ENCODE measurements around the gene MICALL1.

Gene MICALL1

GRCh38 chr22:37926358-37926757, 20.3 kb downstream of the MICALL1 start:
- H3K36me3 ChIP-seq (ENCODE audit: insufficient read depth, low read length) = peaks cover 33% of the 10 kb centered on the region
- no peak overlapping the region for H3K27ac ChIP-seq (ENCODE audit: low read length)
- H3K4me3 ChIP-seq (ENCODE audit: low read depth in 1 of 2, low read length in 2 of 2) = no peak overlapping the region
- no peaks in the 10 kb centered on the region; the same call in 1 of the 2 replicates for H4K20me1 ChIP-seq (ENCODE audit: insufficient read depth, low read length)
- no peak overlapping the region for H2AFZ ChIP-seq (ENCODE audit: low read depth, low read length)
- TF ChIP-seq CTCF (IDR thresholded peaks at IDR 0.05; ENCODE audit: borderline replicate concordance, extremely low read depth, low read length, poor library complexity, severe bottlenecking) = no peak
- no peak for TF ChIP-seq EZH2 (IDR thresholded peaks at IDR 0.05; ENCODE audit: borderline replicate concordance, low read depth, low read length, severe bottlenecking)
- H3K9me3 ChIP-seq (ENCODE audit: insufficient read depth, low read length, severe bottlenecking) = no peaks in the 10 kb centered on the region
- ATAC-seq (ENCODE audit: insufficient read depth, low read depth) = no peak
- H3K79me2 ChIP-seq (ENCODE audit: insufficient read depth, low read length) = no peaks in the 10 kb centered on the region
- no peak overlapping the region for H3K4me2 ChIP-seq (ENCODE audit: insufficient read depth, low read length)
- no peaks in the 10 kb centered on the region for H3K27me3 ChIP-seq (ENCODE audit: insufficient read depth, low read length, poor library complexity)
- no peaks in the 10 kb centered on the region for H3K4me1 ChIP-seq (ENCODE audit: insufficient read depth, low read length)
- no peak overlapping the region for H3K9ac ChIP-seq (ENCODE audit: low read depth, low read length)
- no peak for DNase-seq

- TF ChIP-seq EZH2 (IDR thresholded peaks at IDR 0.05; ENCODE audit: borderline replicate concordance, low read depth, low read length, severe bottlenecking) (no peak), CTCF (IDR thresholded peaks at IDR 0.05; ENCODE audit: borderline replicate concordance, extremely low read depth, low read length, poor library complexity, severe bottlenecking) (no peak)
- H3K4me1 ChIP-seq (ENCODE audit: insufficient read depth, low read length) = no peaks in the 10 kb centered on the region
- H2AFZ ChIP-seq (ENCODE audit: low read depth, low read length) = no peak overlapping the region
- H4K20me1 ChIP-seq (ENCODE audit: insufficient read depth, low read length) = no peaks in the 10 kb centered on the region; the same call in 1 of the 2 replicates
- H3K9ac ChIP-seq (ENCODE audit: low read depth, low read length) = no peak overlapping the region
- DNase-seq (no peak), ATAC-seq (ENCODE audit: insufficient read depth, low read depth) (no peak)
- no peaks in the 10 kb centered on the region for H3K9me3 ChIP-seq (ENCODE audit: insufficient read depth, low read length, severe bottlenecking)
- H3K4me3 ChIP-seq (ENCODE audit: low read depth in 1 of 2, low read length in 2 of 2) = no peak overlapping the region
- H3K79me2 ChIP-seq (ENCODE audit: insufficient read depth, low read length) = no peaks in the 10 kb centered on the region
- no peak overlapping the region for H3K27ac ChIP-seq (ENCODE audit: low read length)
- no peak overlapping the region for H3K4me2 ChIP-seq (ENCODE audit: insufficient read depth, low read length)
- no peaks in the 10 kb centered on the region for H3K27me3 ChIP-seq (ENCODE audit: insufficient read depth, low read length, poor library complexity)
- H3K36me3 ChIP-seq (ENCODE audit: insufficient read depth, low read length) = peaks cover 37% of the 10 kb centered on the region
Measured at GRCh38 chr22:37926771-37927636, 20.9 kb downstream of the MICALL1 start.

DNA sequence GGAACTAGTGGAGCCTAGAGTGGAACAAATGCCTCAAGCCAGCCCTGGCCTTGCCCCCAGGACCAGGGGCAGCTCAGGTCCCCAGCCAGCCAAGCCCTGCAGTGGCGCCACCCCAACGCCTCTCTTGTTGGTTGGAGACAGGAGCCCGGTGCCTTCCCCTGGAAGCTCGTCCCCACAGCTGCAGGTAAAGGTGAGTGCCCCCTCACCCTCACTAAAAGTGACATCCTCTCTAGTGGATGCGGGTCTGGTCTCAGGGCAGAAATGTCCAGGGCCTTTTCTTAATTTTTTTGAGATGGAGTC, 21.5 kb downstream of the MICALL1 start:
- no peaks in the 10 kb centered on the region for H3K27me3 ChIP-seq (ENCODE audit: insufficient read depth, low read length, poor library complexity)
- H3K9me3 ChIP-seq (ENCODE audit: insufficient read depth, low read length, severe bottlenecking) = no peaks in the 10 kb centered on the region
- TF ChIP-seq EZH2 (IDR thresholded peaks at IDR 0.05; ENCODE audit: borderline replicate concordance, low read depth, low read length, severe bottlenecking) = no peak
- TF ChIP-seq CTCF (IDR thresholded peaks at IDR 0.05; ENCODE audit: borderline replicate concordance, extremely low read depth, low read length, poor library complexity, severe bottlenecking) = no peak
- ATAC-seq (ENCODE audit: insufficient read depth, low read depth) = no peak
- H3K4me1 ChIP-seq (ENCODE audit: insufficient read depth, low read length) = no peaks in the 10 kb centered on the region
- H3K4me3 ChIP-seq (ENCODE audit: low read depth in 1 of 2, low read length in 2 of 2) = no peak overlapping the region
- DNase-seq = no peak
- no peak overlapping the region for H3K9ac ChIP-seq (ENCODE audit: low read depth, low read length)
- no peaks in the 10 kb centered on the region; the same call in 1 of the 2 replicates for H4K20me1 ChIP-seq (ENCODE audit: insufficient read depth, low read length)
- peaks cover 42% of the 10 kb centered on the region for H3K36me3 ChIP-seq (ENCODE audit: insufficient read depth, low read length)
- no peak overlapping the region for H3K27ac ChIP-seq (ENCODE audit: low read length)
- H3K79me2 ChIP-seq (ENCODE audit: insufficient read depth, low read length) = no peaks in the 10 kb centered on the region
- H2AFZ ChIP-seq (ENCODE audit: low read depth, low read length) = no peak overlapping the region
- H3K4me2 ChIP-seq (ENCODE audit: insufficient read depth, low read length) = no peak overlapping the region
